ENCODE measurements around the gene VHLL.

The VHLL gene

DNA sequence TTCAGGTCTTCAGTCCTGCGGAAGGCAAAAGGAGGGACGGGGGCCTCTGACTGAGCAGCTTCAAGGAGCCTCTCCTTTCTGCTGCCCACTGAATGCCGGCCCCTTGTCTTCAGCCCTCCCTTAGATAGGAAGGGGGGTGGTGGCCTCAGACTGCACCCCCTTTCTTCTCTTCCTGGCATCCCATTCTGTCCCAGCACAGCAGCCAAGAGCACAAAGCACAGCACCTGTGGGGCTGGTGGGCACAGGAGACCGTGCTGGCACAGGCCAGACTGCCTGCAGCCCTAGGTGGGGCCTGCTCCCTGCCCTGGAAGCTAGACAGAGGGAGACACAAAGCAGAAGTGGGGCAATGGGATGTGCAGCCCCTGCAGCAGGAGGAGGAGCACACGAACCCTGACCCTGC, 49.5 kb downstream of the VHLL start:
- DNase-seq: no peak
